CD4-positive, alpha-beta T cell (primary cell): Measurements from ENCODE around the gene TAF3. TPM values are rescaled to one million over a fixed set of nuclear protein-coding genes. Genes with fewer than 3 reads are reported as not detected.
A peak's percentile ranks its signal among the peaks of the same experiment; 100 is the strongest.

ENCODE experiments used
- ATAC-seq: fragments of 200-7000 bp; cut with Tn5 transposase; one replicate; pipeline ENCODE4 v1.10.0; 2022; ENCODE audit warnings: mild to moderate bottlenecking; ENCODE audit not compliant: poor library complexity
- CTCF ChIA-PET: fragments of 350-600 bp; sonication (Branson Sonifier 250); formaldehyde crosslinking; loops from one replicate; lab custom pipeline; 2021; ENCODE audit warnings: antibody characterized with exemption, inconsistent platforms; lab: Charles Lee
- POLR2A ChIA-PET: fragments of 350-600 bp; sonication (Branson Sonifier 250); formaldehyde crosslinking; loops from one replicate; lab custom pipeline; 2021; ENCODE audit warnings: antibody characterized with exemption, inconsistent platforms; lab: Charles Lee
- DNase-seq, 14 experiments: peaks; one replicate each; pipeline ENCODE4 v3.0.0-alpha.2; 2013 to 2020; ENCODE audit warnings: mixed read lengths in 2 of 14
- H3K27ac ChIP-seq, 2 donors: one replicate each; pipeline versions ENCODE4 v1.5.1 to v1.7.0; 2013; ENCODE audit warnings: low read length in 2 of 2, low read depth in 1 of 2, mild to moderate bottlenecking in 1 of 2
- H3K27me3 ChIP-seq, 2 experiments: 1 replicate in 1 of 2; 2 replicates in 1 of 2; pipeline versions ENCODE4 v1.6.1 to v1.7.0; 2013; ENCODE audit warnings: low read length in 2 of 2, control low read depth in 1 of 2, mild to moderate bottlenecking in 1 of 2, moderate library complexity in 1 of 2; ENCODE audit not compliant: insufficient read depth in 2 of 2, control insufficient read depth in 1 of 2
- H3K36me3 ChIP-seq: one replicate; pipeline ENCODE4 v1.6.1; 2013; ENCODE audit warnings: low read length, control low read depth; ENCODE audit not compliant: insufficient read depth
- H3K4me1 ChIP-seq: one replicate; pipeline ENCODE4 v1.6.1; 2013; ENCODE audit warnings: low read length, control low read depth; ENCODE audit not compliant: insufficient read depth
- H3K4me3 ChIP-seq: one replicate; pipeline ENCODE4 v1.5.1; 2013; ENCODE audit warnings: mild to moderate bottlenecking, low read length, moderate library complexity
- H3K9me3 ChIP-seq, 2 experiments: 1 replicate in 1 of 2; 2 replicates in 1 of 2; pipeline versions ENCODE4 v1.6.1 to v1.7.0; 2013; ENCODE audit warnings: low read length in 2 of 2, mild to moderate bottlenecking in 2 of 2, control low read depth in 1 of 2, moderate library complexity in 1 of 2; ENCODE audit not compliant: control insufficient read depth in 1 of 2, insufficient read depth in 1 of 2
- H3K27ac Mint-ChIP-seq: one replicate; pipeline ENCODE4 v1.8.0; 2020; ENCODE audit warnings: mixed read lengths
- H3K27me3 Mint-ChIP-seq: one replicate; pipeline ENCODE4 v1.8.0; 2021; ENCODE audit warnings: mixed read lengths
- H3K36me3 Mint-ChIP-seq: one replicate; pipeline ENCODE4 v1.8.0; 2021; ENCODE audit warnings: low read depth, mixed read lengths
- H3K4me1 Mint-ChIP-seq: one replicate; pipeline ENCODE4 v1.8.0; 2021; ENCODE audit warnings: low read depth, mixed read lengths
- H3K4me3 Mint-ChIP-seq: one replicate; pipeline ENCODE4 v1.8.0; 2020; ENCODE audit warnings: mild to moderate bottlenecking, mixed read lengths
- H3K9me3 Mint-ChIP-seq: one replicate; pipeline ENCODE4 v1.8.0; 2020; ENCODE audit warnings: mixed read lengths
- intact Hi-C, 2 experiments: fragments of 100-400 bp; cut with DNase I in 1 of 2; cut with micrococcal nuclease in 1 of 2; formaldehyde crosslinking; loops; one replicate each; pipeline versions ENCODE4 v1.15.1 to v1.9.0; 2023 to 2025; cut with DNase I, micrococcal nuclease
- total RNA-seq, 174 experiments: library from RNA in 2 of 174; stranded (reverse) in 2 of 174; gene quantifications; one replicate each; pipeline ENCODE4 v1.2.3 and lab custom pipeline; 2021 to 2026
- TF ChIP-seq, protein P1 (sequence below): fragments of 200-600 bp; IDR thresholded peaks from one replicate; pipeline ENCODE4 v1.8.0; 2022; ENCODE audit warnings: antibody characterized with exemption, mild to moderate bottlenecking

Gene TAF3
- total RNA-seq, 2 experiments from 2014 or later: 12.6 to 12.8 TPM

DNA sequence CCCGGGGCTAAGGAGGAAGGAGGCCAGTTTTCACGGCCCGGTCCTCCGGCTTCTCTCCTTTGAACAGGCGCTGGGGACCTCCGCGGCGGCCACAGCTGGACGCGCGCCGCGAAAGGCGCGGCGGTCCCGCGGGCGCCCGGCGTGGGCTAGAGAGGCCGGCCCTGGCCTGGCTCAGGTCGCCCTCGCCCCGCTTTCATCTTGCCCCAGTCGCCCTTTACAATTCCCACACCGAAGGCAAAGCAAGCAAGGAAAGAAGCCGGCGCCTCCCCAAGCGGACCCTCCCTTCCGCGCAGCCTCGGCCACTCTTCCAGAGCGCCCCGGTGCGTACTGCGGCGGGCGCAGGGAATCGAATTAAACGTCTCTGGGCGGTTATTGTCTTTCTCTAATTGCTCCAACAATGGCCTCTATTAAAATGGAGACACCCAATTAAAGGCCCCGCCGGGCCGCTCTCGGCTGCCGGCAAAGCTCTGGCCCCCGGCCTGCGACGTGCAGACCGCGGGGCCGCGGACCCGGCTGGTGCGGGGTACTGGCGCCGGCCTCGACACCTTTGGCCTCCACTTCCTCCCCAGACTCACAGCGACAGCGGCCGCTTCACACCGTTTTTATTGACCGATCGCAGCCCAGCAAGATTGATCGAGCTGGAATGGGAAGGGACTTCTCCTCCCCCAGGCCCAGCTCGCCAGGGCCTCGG, 231.7 kb downstream of the TAF3 start:
- no peaks in the 10 kb centered on the region for H3K9me3 Mint-ChIP-seq
- intact Hi-C loops: loop anchor here (5.0 to 10.0 kb wide), 9 partner anchors 137 to 1157 kb away; partner anchors contain the start of gene SFMBT2 (in 1 of the 2)
- peaks cover 89% of the 10 kb centered on the region for H3K4me1 ChIP-seq
- H3K27me3 ChIP-seq: peaks cover 74 to 81% of the 10 kb centered on the region in 2 experiments
- H3K9me3 ChIP-seq: peaks cover 0 to 47% of the 10 kb centered on the region in 2 experiments
- H3K27ac ChIP-seq: no peak overlapping the region
- H3K36me3 Mint-ChIP-seq: peaks cover 11% of the 10 kb centered on the region
- no peak overlapping the region for H3K27ac Mint-ChIP-seq
- peaks cover 75% of the 10 kb centered on the region for H3K27me3 Mint-ChIP-seq
- no peak for ATAC-seq
- H3K4me1 Mint-ChIP-seq: peaks cover 68% of the 10 kb centered on the region
- ChIA-PET POLR2A (interaction anchor here (1.5 to 5.0 kb wide), 3 partner anchors 10 to 427 kb away, joined by 4 to 37 read pairs (median 6); no protein-coding TSS in a partner anchor), CTCF (interaction anchor here (1.0 kb wide), 1 partner anchor 423 kb away, joined by 3 read pairs; no protein-coding TSS in a partner anchor)
- H3K4me3 Mint-ChIP-seq: peak overlapping the region; percentile 34
- TF ChIP-seq, protein P1, sequence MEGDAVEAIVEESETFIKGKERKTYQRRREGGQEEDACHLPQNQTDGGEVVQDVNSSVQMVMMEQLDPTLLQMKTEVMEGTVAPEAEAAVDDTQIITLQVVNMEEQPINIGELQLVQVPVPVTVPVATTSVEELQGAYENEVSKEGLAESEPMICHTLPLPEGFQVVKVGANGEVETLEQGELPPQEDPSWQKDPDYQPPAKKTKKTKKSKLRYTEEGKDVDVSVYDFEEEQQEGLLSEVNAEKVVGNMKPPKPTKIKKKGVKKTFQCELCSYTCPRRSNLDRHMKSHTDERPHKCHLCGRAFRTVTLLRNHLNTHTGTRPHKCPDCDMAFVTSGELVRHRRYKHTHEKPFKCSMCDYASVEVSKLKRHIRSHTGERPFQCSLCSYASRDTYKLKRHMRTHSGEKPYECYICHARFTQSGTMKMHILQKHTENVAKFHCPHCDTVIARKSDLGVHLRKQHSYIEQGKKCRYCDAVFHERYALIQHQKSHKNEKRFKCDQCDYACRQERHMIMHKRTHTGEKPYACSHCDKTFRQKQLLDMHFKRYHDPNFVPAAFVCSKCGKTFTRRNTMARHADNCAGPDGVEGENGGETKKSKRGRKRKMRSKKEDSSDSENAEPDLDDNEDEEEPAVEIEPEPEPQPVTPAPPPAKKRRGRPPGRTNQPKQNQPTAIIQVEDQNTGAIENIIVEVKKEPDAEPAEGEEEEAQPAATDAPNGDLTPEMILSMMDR: no peak
- H3K36me3 ChIP-seq: no peaks in the 10 kb centered on the region
- H3K4me3 ChIP-seq: peak overlapping the region; percentile 42
- DNase-seq: peak in 3 of 14 experiments; percentile 6 to 41 (median 37)

DNA sequence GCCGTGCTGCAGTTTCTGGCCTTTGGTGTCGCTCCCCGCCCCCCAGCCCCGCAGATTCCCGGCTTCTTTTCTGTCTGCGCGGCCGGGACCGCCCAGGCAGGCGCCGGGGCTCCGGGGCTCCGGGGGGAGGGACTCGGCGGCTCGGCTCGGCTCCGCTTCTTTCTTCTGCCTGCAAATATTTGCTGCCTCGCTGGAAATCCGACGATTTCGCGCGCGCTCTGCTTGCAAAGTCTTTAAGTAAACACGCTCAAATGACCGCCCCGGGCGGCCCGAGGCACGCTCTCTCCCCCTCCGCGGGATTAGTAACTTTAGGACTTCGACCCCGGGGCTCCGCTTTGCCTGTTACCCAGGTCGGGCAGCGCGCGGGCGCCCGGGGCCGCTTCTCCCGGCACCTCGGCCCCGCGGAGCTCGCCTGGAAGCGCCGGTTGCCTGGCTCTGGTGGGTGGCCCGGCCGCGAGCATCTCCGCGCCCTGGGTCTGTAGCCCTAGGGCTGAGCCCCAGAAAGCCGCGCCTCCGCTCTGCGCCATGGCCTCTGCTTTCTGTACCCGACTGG, 232.3 kb downstream of the TAF3 start:
- Mint-ChIP-seq H3K4me1 (peaks cover 62% of the 10 kb centered on the region), H3K9me3 (no peaks in the 10 kb centered on the region), H3K27ac (no peak overlapping the region), H3K27me3 (peaks cover 68% of the 10 kb centered on the region), H3K4me3 (peak overlapping the region; percentile 72), H3K36me3 (peaks cover 17% of the 10 kb centered on the region)
- H3K36me3 ChIP-seq: no peaks in the 10 kb centered on the region
- H3K4me1 ChIP-seq: peaks cover 83% of the 10 kb centered on the region
- H3K27ac ChIP-seq: no peak overlapping the region
- CTCF ChIA-PET: interaction anchor here (1.0 kb wide), 1 partner anchor 422 kb away, joined by 3 read pairs; no protein-coding TSS in a partner anchor
- intact Hi-C loops: loop anchor here (5.0 to 10.0 kb wide), 9 partner anchors 137 to 1157 kb away; partner anchors contain the start of gene SFMBT2 (in 1 of the 2)
- peak in 4 of 14 experiments; percentile 42 to 58 (median 50) for DNase-seq
- peaks cover 0 to 47% of the 10 kb centered on the region in 2 experiments for H3K9me3 ChIP-seq
- no peak for ATAC-seq
- POLR2A ChIA-PET: interaction anchor here (1.5 to 5.0 kb wide), 3 partner anchors 10 to 426 kb away, joined by 4 to 37 read pairs (median 6); no protein-coding TSS in a partner anchor
- peaks cover 67 to 74% of the 10 kb centered on the region in 2 experiments for H3K27me3 ChIP-seq
- peak overlapping the region; percentile 42 for H3K4me3 ChIP-seq
- TF ChIP-seq, protein P1: no peak

DNA sequence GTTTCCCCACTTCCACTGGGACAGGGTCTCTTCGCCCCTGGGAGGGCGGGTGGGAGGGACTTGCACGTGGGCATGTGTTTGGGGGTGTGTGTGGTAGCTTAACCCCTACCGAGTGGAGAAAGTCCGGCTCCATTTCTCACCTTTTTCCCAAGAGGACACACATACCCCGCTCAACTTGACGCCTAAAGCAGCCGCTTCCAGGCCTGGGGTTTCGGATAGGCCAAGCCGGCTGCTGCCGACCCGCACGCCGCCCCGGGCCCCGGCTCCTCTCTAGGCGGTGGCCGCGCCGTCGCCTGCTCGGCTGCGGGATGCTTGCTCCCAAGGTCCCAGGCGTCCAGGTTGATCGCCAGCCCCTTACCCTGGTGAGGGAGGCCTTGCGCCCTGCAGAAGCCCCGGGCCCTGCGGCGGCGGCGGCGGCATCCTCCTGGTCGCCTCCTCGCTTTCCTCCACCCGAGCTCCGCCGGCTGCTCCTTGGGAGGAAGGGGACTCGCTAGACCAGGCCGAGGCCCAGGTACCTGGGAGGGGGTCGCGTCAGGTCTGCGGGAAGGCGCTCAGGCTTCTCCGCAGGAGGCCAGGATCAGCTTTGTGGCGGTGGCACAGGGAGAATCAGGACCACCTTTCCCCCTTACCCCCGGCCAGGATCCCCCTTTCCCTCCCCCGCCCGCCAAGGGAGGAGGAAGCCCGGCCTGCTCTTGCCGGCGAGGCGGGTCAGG, 233.0 kb downstream of the TAF3 start:
- Mint-ChIP-seq H3K4me1 (peaks cover 56% of the 10 kb centered on the region), H3K4me3 (no peak overlapping the region), H3K9me3 (no peaks in the 10 kb centered on the region), H3K36me3 (peaks cover 18% of the 10 kb centered on the region), H3K27me3 (peaks cover 62% of the 10 kb centered on the region), H3K27ac (no peak overlapping the region)
- no peak overlapping the region for H3K27ac ChIP-seq
- TF ChIP-seq, protein P1: no peak
- peaks cover 61 to 68% of the 10 kb centered on the region in 2 experiments for H3K27me3 ChIP-seq
- H3K4me1 ChIP-seq: peaks cover 77% of the 10 kb centered on the region
- POLR2A ChIA-PET: interaction anchor here (1.9 to 5.0 kb wide), 2 partner anchors 9 kb away, joined by 6 to 37 read pairs; no protein-coding TSS in a partner anchor
- CTCF ChIA-PET: no interaction called here
- DNase-seq: peak in 3 of 14 experiments; percentile 21 to 51 (median 40)
- ATAC-seq: no peak
- peaks cover 0 to 43% of the 10 kb centered on the region in 2 experiments for H3K9me3 ChIP-seq
- intact Hi-C loops: loop anchor here (5.0 to 10.0 kb wide), 9 partner anchors 136 to 1156 kb away; partner anchors contain the start of gene SFMBT2 (in 1 of the 2)
- H3K36me3 ChIP-seq: no peaks in the 10 kb centered on the region
- peak overlapping the region; percentile 42 for H3K4me3 ChIP-seq
